HEK293 (cell line): ENCODE data around the gene SLC38A8.

Experiments used
- CTCF ChIA-PET: fragments of 350-600 bp; formaldehyde crosslinking; extraction: SDS; loops from one replicate; lab custom pipeline; 2021; ENCODE audit warnings: antibody characterized with exemption; lab: Yijun Ruan, JAX
- POLR2A ChIA-PET: fragments of 300-600 bp; formaldehyde crosslinking; extraction: SDS; loops from one replicate; lab custom pipeline; 2020; ENCODE audit warnings: antibody characterized with exemption, inconsistent platforms; lab: Yijun Ruan, JAX
- H3K27ac ChIP-seq: fragments of 200-500 bp; sonication (Bioruptor generic); 2 replicates; pipeline ENCODE4 v1.5.1; 2014; ENCODE audit warnings: low read depth, low read length, control low read depth, inconsistent platforms; ENCODE audit errors: extremely low read depth
- H3K36me3 ChIP-seq, 2 experiments: fragments of 200-500 bp in 1 of 2; sonication (Bioruptor generic) in 1 of 2; 1 replicate in 1 of 2; 2 replicates in 1 of 2; pipeline ENCODE4 v1.5.1; 2014 to 2017; ENCODE audit warnings: inconsistent platforms in 2 of 2, low read length in 2 of 2; ENCODE audit not compliant: control insufficient read depth in 2 of 2, insufficient read depth in 1 of 2
- H3K4me1 ChIP-seq: fragments of 200-500 bp; sonication (Bioruptor generic); 2 replicates; pipeline ENCODE4 v1.5.1; 2014; ENCODE audit warnings: mild to moderate bottlenecking, low read length, inconsistent platforms; ENCODE audit not compliant: control insufficient read depth, insufficient read depth
- H3K4me3 ChIP-seq: 2 replicates; pipeline ENCODE4 v1.5.1; 2011; ENCODE audit warnings: low read depth, mild to moderate bottlenecking, control low read depth, low read length, moderate library complexity
- H3K9me3 ChIP-seq: fragments of 200-500 bp; sonication (Bioruptor generic); 2 replicates; pipeline ENCODE4 v1.5.1; 2014; ENCODE audit warnings: low read depth, low read length, inconsistent platforms; ENCODE audit not compliant: control insufficient read depth, insufficient read depth
- ATF2 ChIP-seq: fragments of 450-650 bp; formaldehyde crosslinking; IDR thresholded peaks from 2 replicates; pipeline ENCODE4 v1.5.1; 2016; ENCODE audit warnings: missing biosample characterization, missing genetic modification characterization, low read depth
- BCL6B ChIP-seq: fragments of 450-650 bp; formaldehyde crosslinking; IDR thresholded peaks from 2 replicates; pipeline ENCODE4 v1.5.1; 2017; ENCODE audit warnings: missing biosample characterization, missing genetic modification characterization
- GFI1B ChIP-seq: fragments of 450-650 bp; formaldehyde crosslinking; IDR thresholded peaks from 2 replicates; pipeline ENCODE4 v1.5.1; 2016; ENCODE audit warnings: missing biosample characterization, missing genetic modification characterization
- GLI4 ChIP-seq: fragments of 450-650 bp; formaldehyde crosslinking; IDR thresholded peaks from 2 replicates; pipeline ENCODE4 v1.5.1; 2016; ENCODE audit warnings: missing biosample characterization, missing genetic modification characterization
- HOXA7 ChIP-seq: sonication (generic); formaldehyde crosslinking; IDR thresholded peaks from 2 replicates; pipeline ENCODE4 v1.8.1; 2022; ENCODE audit warnings: missing genetic modification reagents, borderline replicate concordance
- SCRT1 ChIP-seq: fragments of 450-650 bp; formaldehyde crosslinking; IDR thresholded peaks from 2 replicates; pipeline ENCODE4 v1.5.1; 2016; ENCODE audit warnings: missing biosample characterization, missing genetic modification characterization, borderline replicate concordance
- SP7 ChIP-seq: fragments of 450-650 bp; formaldehyde crosslinking; IDR thresholded peaks from 2 replicates; pipeline ENCODE4 v1.5.1; 2016; ENCODE audit warnings: missing biosample characterization, missing genetic modification characterization
- ZFP37 ChIP-seq: fragments of 450-650 bp; formaldehyde crosslinking; IDR thresholded peaks from 2 replicates; pipeline ENCODE4 v1.5.1; 2016; ENCODE audit warnings: missing biosample characterization, missing genetic modification characterization
- ZNF112 ChIP-seq: fragments of 450-650 bp; formaldehyde crosslinking; IDR thresholded peaks from 2 replicates; pipeline ENCODE4 v1.5.0; 2017; ENCODE audit warnings: missing biosample characterization, missing genetic modification characterization
- ZNF133 ChIP-seq: fragments of 450-650 bp; formaldehyde crosslinking; IDR thresholded peaks from 2 replicates; pipeline ENCODE4 v1.5.1; 2016; ENCODE audit warnings: missing biosample characterization, missing genetic modification characterization
- ZNF169 ChIP-seq: fragments of 450-650 bp; formaldehyde crosslinking; IDR thresholded peaks from 2 replicates; pipeline ENCODE4 v1.5.1; 2016; ENCODE audit warnings: missing biosample characterization, missing genetic modification characterization
- ZNF248 ChIP-seq: fragments of 450-650 bp; formaldehyde crosslinking; IDR thresholded peaks from 2 replicates; pipeline ENCODE4 v1.5.1; 2017; ENCODE audit warnings: missing biosample characterization, missing genetic modification characterization
- ZNF280C ChIP-seq: fragments of 450-650 bp; formaldehyde crosslinking; IDR thresholded peaks from 2 replicates; pipeline ENCODE4 v1.5.1; 2016; ENCODE audit warnings: missing biosample characterization, missing genetic modification characterization
- ZNF311 ChIP-seq: fragments of 450-650 bp; formaldehyde crosslinking; IDR thresholded peaks from 2 replicates; pipeline ENCODE4 v1.5.1; 2017; ENCODE audit warnings: missing biosample characterization, missing genetic modification characterization, borderline replicate concordance
- ZNF354C ChIP-seq: fragments of 450-650 bp; formaldehyde crosslinking; IDR thresholded peaks from 2 replicates; pipeline ENCODE4 v1.5.1; 2016; ENCODE audit warnings: missing biosample characterization, missing genetic modification characterization, low read depth, borderline replicate concordance
- ZNF398 ChIP-seq: fragments of 450-650 bp; formaldehyde crosslinking; IDR thresholded peaks from 2 replicates; pipeline ENCODE4 v1.5.1; 2017; ENCODE audit warnings: missing biosample characterization, missing genetic modification characterization
- ZNF513 ChIP-seq: fragments of 450-650 bp; IDR thresholded peaks from 2 replicates; pipeline ENCODE4 v1.5.1; 2018; ENCODE audit warnings: missing biosample characterization, missing genetic modification characterization
- ZNF777 ChIP-seq: fragments of 450-650 bp; formaldehyde crosslinking; IDR thresholded peaks from 2 replicates; pipeline ENCODE4 v1.5.1; 2017; ENCODE audit warnings: missing biosample characterization, missing genetic modification characterization, borderline replicate concordance
- ZNF785 ChIP-seq: fragments of 450-650 bp; formaldehyde crosslinking; IDR thresholded peaks from 2 replicates; pipeline ENCODE4 v1.5.1; 2016; ENCODE audit warnings: missing biosample characterization, missing genetic modification characterization
- ZNF830 ChIP-seq: fragments of 450-650 bp; IDR thresholded peaks from 2 replicates; pipeline ENCODE4 v1.5.0; 2018; ENCODE audit warnings: missing biosample characterization, missing genetic modification characterization, low read depth, mild to moderate bottlenecking, moderate library complexity
- TF ChIP-seq, protein P1 (sequence below): fragments of 450-650 bp; formaldehyde crosslinking; IDR thresholded peaks from 2 replicates; pipeline ENCODE4 v1.5.1; 2016; ENCODE audit warnings: missing biosample characterization, missing genetic modification characterization, low read depth

The SLC38A8 gene

GRCh38 chr16:84003038-84003437 is 39.6 kb downstream of the SLC38A8 start:
- CTCF ChIA-PET = interaction anchor here (1.8 kb wide), 1 partner anchor 60 kb away, joined by 4 read pairs; no protein-coding TSS in a partner anchor
- TF ChIP-seq HOXA7 (CRISPR knock-in tag) (no peak), ZNF513 (tag by site-specific recombination) (no peak), ZNF133 (tag by site-specific recombination) (no peak)
- POLR2A ChIA-PET = no interaction called here

DNA sequence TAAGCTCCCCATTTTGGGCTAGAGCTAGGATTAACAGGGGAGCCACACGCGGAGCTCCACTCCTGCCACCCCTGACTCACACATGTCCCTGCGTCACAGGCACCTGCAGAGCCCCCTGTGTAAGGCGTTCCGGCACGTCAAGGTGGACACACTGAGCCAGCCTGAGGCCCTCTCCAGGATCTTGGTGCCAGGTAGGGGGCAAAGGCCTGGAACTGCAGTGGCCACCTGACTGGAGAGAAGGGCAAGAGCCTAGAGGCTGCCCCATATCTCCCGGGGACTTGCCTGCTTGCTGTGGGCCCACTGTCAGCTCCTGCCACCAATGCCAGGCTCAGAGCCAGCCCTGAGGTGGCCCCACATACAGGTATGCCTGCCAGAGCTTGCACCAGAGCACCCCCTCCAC is 40.9 kb downstream of the SLC38A8 start:
- Histone ChIP-seq H3K4me1 (no peaks in the 10 kb centered on the region), H3K9me3 (no peaks in the 10 kb centered on the region), H3K36me3 (no peaks in the 10 kb centered on the region), H3K4me3 (no peak overlapping the region), H3K27ac (no peak overlapping the region)
- TF ChIP-seq, protein P1, sequence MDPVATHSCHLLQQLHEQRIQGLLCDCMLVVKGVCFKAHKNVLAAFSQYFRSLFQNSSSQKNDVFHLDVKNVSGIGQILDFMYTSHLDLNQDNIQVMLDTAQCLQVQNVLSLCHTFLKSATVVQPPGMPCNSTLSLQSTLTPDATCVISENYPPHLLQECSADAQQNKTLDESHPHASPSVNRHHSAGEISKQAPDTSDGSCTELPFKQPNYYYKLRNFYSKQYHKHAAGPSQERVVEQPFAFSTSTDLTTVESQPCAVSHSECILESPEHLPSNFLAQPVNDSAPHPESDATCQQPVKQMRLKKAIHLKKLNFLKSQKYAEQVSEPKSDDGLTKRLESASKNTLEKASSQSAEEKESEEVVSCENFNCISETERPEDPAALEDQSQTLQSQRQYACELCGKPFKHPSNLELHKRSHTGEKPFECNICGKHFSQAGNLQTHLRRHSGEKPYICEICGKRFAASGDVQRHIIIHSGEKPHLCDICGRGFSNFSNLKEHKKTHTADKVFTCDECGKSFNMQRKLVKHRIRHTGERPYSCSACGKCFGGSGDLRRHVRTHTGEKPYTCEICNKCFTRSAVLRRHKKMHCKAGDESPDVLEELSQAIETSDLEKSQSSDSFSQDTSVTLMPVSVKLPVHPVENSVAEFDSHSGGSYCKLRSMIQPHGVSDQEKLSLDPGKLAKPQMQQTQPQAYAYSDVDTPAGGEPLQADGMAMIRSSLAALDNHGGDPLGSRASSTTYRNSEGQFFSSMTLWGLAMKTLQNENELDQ = no peak
- TF ChIP-seq BCL6B (tag by site-specific recombination) (no peak), SCRT1 (no peak), ZNF777 (no peak), ATF2 (no peak), ZNF830 (tag by site-specific recombination) (no peak), ZNF785 (no peak), ZNF169 (no peak), SP7 (tag by site-specific recombination) (no peak), ZNF398 (tag by site-specific recombination) (no peak), GLI4 (tag by site-specific recombination) (no peak), ZNF280C (no peak), GFI1B (tag by site-specific recombination) (no peak), ZNF112 (tag by site-specific recombination) (no peak), ZNF354C (tag by site-specific recombination) (no peak), ZNF311 (tag by site-specific recombination) (no peak), ZFP37 (tag by site-specific recombination) (no peak), ZNF248 (tag by site-specific recombination) (no peak)
- CTCF ChIA-PET = interaction anchor here (0.6 kb wide), 1 partner anchor 12 kb away, joined by 5 read pairs; no protein-coding TSS in a partner anchor
- POLR2A ChIA-PET = no interaction called here

More at GRCh38 chr16:84003038-84003437, 39.6 kb downstream of the SLC38A8 start:
- Histone ChIP-seq H3K9me3 (no peaks in the 10 kb centered on the region), H3K36me3 (no peaks in the 10 kb centered on the region), H3K4me1 (no peaks in the 10 kb centered on the region), H3K4me3 (no peak overlapping the region), H3K27ac (no peak overlapping the region)
